Uterus (tissue), 4 donors: ENCODE results near the gene OR3A2. TPM values are rescaled to one million over a fixed set of nuclear protein-coding genes. Genes with fewer than 3 reads are reported as not detected.
"Not testable (repeated sequence)": the region's sequence is repeated elsewhere in the genome, so short reads cannot be mapped to it uniquely, and the experiment has no call there.

ENCODE experiments used
- DNase-seq, 2 donors: peaks; one replicate each; pipeline ENCODE4 v3.0.0-alpha.2; 2019 to 2020
- H3K27ac ChIP-seq, 2 donors: fragments of 200-600 bp; sonication (generic); 1 replicate in 1 of 2; 2 replicates in 1 of 2; pipeline ENCODE4 v1.5.1; 2016 to 2018
- H3K27me3 ChIP-seq, 2 donors: fragments of 200-600 bp; sonication (generic); one replicate each; pipeline ENCODE4 v1.5.1; 2018 to 2019; ENCODE audit warnings: control low read depth in 1 of 2
- H3K36me3 ChIP-seq, 2 donors: fragments of 200-600 bp; sonication (generic); one replicate each; pipeline ENCODE4 v1.5.1; 2019; ENCODE audit warnings: control low read depth in 1 of 2
- H3K4me1 ChIP-seq, 2 donors: fragments of 200-600 bp; sonication (generic); one replicate each; pipeline ENCODE4 v1.5.1; 2018 to 2019; ENCODE audit warnings: control low read depth in 1 of 2
- H3K4me3 ChIP-seq, 2 donors: fragments of 200-600 bp; sonication (generic); 1 replicate in 1 of 2; 2 replicates in 1 of 2; pipeline ENCODE4 v1.5.1; 2018 to 2019; ENCODE audit warnings: mild to moderate bottlenecking in 1 of 2
- H3K9me3 ChIP-seq, 2 donors: fragments of 200-600 bp; sonication (generic); one replicate each; pipeline ENCODE4 v1.5.1; 2019; ENCODE audit warnings: control low read depth in 1 of 2
- CTCF ChIP-seq, 4 experiments: fragments of 200-600 bp in 2 of 4; fragments of 450-650 bp in 2 of 4; sonication (generic) in 2 of 4; IDR thresholded peaks; one replicate each; pipeline ENCODE4 v1.5.1; 2016 to 2019; ENCODE audit warnings: antibody characterized with exemption in 4 of 4, mild to moderate bottlenecking in 2 of 4, moderate library complexity in 1 of 4
- POLR2A ChIP-seq, 2 donors: fragments of 450-650 bp; IDR thresholded peaks; one replicate each; pipeline ENCODE4 v1.6.1; 2016; ENCODE audit warnings: antibody characterized with exemption in 2 of 2, mild to moderate bottlenecking in 1 of 2, moderate library complexity in 1 of 2
- intact Hi-C: fragments of 100-400 bp; cut with DNase I; formaldehyde crosslinking; loops from one replicate; pipeline ENCODE4 v1.15.1; 2023; ENCODE audit warnings: low total_unique reads
- total RNA-seq, 4 donors: library from RNA; depleted of rRNA in 3 of 4; stranded (reverse); fragments of >200 nt in 3 of 4; gene quantifications; one replicate each; pipeline versions ENCODE4 v1.1.0 to v1.2.4, GENCODE V29; 2014 to 2023
- donor health status: DM: yes; HTN: yes; CAD: no.

The OR3A2 gene
- total RNA-seq = not detected

DNA sequence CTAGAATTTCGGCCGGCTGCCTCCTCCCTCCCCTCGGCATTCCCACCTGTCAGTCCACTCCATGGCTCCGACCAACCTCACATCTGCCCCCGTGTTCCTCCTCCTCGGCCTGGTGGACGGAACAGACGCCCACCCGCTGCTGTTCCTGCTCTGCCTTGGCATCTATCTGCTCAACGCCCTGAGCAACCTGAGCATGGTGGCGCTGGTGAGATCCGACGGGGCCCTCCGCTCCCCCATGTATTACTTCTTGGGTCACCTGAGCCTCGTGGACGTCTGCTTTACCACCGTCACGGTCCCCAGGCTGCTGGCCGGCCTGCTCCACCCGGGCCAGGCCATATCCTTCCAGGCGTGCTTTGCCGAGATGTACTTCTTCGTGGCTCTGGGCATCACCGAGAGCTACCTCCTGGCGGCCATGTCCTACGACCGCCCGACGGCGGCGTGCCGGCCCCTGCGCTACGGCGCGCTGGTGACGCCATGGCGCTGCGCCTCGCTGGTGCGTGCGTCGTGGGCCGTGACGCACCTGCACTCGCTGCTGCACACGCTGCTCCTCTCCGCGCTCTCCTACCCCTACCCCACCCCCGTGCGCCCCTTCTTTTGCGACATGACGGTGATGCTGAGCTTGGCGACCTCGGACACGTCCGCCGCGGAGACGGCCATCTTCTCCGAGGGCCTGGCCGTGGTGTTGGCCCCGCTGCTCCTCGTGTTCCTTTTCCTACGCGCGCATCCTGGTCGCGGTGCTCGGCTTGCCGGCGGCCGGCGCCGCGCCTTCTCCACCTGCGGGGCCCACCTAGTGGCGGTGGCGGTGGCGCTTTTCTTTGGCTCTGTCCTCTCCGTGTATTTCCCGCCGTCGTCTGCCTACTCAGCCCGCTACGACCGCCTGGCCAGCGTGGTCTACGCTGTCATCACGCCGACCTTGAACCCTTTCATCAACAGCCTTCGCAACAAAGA is at the start of gene OR3A2:
Gene OR3A2, minus strand, starts transcription at position 440 of the 948 bp plus-strand sequence.
- Histone ChIP-seq H3K4me3 (no peak within 1 kb of the TSS), H3K9me3 (no peaks in the 10 kb centered on the region), H3K4me1 (no peaks in the 10 kb centered on the region), H3K27ac (no peak within 1 kb of the TSS), H3K36me3 (no peaks in the 10 kb centered on the region), H3K27me3 (no peaks in the 10 kb centered on the region)
- DNase-seq = no peak
- intact Hi-C loops = no loop called here
- TF ChIP-seq CTCF (IDR thresholded peaks at IDR 0.05) (no peak), POLR2A (IDR thresholded peaks at IDR 0.05) (no peak)

DNA sequence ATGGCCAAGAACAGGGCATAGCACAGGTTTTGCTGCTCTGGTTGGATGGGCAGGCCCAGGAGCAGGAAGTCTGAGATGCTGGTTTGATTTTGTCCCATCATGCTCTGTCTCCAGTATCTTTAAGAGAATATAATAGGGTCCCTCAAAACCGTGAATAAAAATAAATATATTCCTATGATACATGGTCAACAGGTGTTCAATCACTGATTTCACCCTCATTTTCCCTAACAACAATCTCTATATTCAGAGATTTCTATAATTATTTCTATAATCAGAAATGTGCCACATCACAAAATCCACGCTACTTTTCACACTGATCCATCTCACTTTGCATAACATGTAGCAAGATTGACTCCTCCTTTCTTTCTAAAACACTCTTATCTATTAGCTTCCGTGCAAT is 47.6 kb upstream of the OR3A2 start, which contains the start of gene OR1E2:
Gene OR1E2, minus strand, starts transcription at position 101 of the 400 bp plus-strand sequence. Its CDS starts 0 bp downstream, at position 101.
- DNase-seq = no peak
- Histone ChIP-seq H3K9me3 (no peaks in the 10 kb centered on the region), H3K36me3 (no peaks in the 10 kb centered on the region), H3K27me3 (no peaks in the 10 kb centered on the region), H3K4me1 (no peaks in the 10 kb centered on the region), H3K4me3 (no peak within 1 kb of the TSS), H3K27ac (no peak within 1 kb of the TSS)
- intact Hi-C loops = no loop called here
- TF ChIP-seq CTCF (IDR thresholded peaks at IDR 0.05) = no peak
- TF ChIP-seq POLR2A (IDR thresholded peaks at IDR 0.05) = no peak

DNA sequence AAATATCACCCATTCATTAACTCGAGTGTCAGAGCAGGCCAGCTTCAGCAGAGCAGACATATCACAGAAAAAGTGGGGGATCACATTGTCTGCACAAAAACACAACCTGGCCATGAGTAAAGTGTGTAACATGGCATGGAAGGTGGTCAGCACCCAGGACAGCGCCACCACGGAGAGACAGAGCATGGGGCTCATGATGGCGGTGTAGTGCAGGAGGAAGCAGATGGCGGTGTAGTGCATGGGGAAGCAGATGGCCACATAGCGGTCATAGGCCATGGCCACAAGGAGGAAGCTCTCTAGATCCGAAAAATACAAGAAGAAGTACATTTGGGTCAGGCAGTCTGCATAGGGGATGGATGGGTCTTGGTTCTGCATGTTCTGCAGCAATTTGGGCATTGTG is 47.1 kb upstream of the OR3A2 start:
- H3K9me3 ChIP-seq, H3K4me3 ChIP-seq, H3K27ac ChIP-seq, H3K27me3 ChIP-seq, H3K4me1 ChIP-seq, DNase-seq, intact Hi-C loops, H3K36me3 ChIP-seq: not testable (repeated sequence)

DNA sequence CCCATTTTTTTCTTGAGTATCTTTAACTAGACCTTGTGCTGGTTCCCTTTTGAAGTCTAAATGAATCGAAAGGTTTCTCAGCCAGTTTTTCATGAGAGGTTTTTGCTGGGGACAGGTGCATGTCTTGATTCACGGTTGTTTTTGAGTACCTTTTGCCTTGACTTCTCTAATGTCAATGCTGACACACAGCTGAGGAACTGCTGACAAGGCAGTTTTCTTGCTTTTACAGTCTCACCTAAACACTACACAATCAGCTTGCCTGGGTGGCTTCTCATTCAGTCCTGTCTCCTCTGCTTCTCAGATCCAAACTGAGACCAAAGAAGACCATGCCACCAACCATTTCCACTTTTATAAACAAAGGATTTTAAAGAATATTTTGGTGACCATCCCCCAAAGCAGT is 32.1 kb upstream of the OR3A2 start:
- intact Hi-C loops = no loop called here
- Histone ChIP-seq H3K36me3 (no peaks in the 10 kb centered on the region), H3K27ac (no peak overlapping the region), H3K4me1 (no peaks in the 10 kb centered on the region), H3K4me3 (no peak overlapping the region), H3K9me3 (no peaks in the 10 kb centered on the region), H3K27me3 (no peaks in the 10 kb centered on the region)
- no peak for TF ChIP-seq POLR2A (IDR thresholded peaks at IDR 0.05)
- TF ChIP-seq CTCF (IDR thresholded peaks at IDR 0.05) = no peak
- DNase-seq = no peak

GRCh38 chr17:3415610-3416009 is 29.5 kb upstream of the OR3A2 start:
- Histone ChIP-seq H3K36me3 (no peaks in the 10 kb centered on the region), H3K9me3 (no peaks in the 10 kb centered on the region), H3K27ac (no peak overlapping the region), H3K4me3 (no peak overlapping the region), H3K27me3 (no peaks in the 10 kb centered on the region), H3K4me1 (no peaks in the 10 kb centered on the region)
- TF ChIP-seq POLR2A (IDR thresholded peaks at IDR 0.05) (no peak), CTCF (IDR thresholded peaks at IDR 0.05) (no peak)
- intact Hi-C loops = no loop called here
- no peak for DNase-seq

- not testable (repeated sequence) for H3K36me3 ChIP-seq
Measured at GRCh38 chr17:3412216-3412615, 26.1 kb upstream of the OR3A2 start.

More at GRCh38 chr17:3412216-3412615, 26.1 kb upstream of the OR3A2 start:
- H3K27me3 ChIP-seq, H3K4me1 ChIP-seq, H3K9me3 ChIP-seq, DNase-seq, H3K27ac ChIP-seq, H3K4me3 ChIP-seq, intact Hi-C loops: not testable (repeated sequence)
